Neuronal stem cell (in vitro differentiated cells): Measurements from ENCODE around the gene ARHGAP18.

Experiments
- DNase-seq: peaks from one replicate; pipeline ENCODE4 v3.0.0-alpha.2; 2013; ENCODE audit warnings: low spot score
- H2AFZ ChIP-seq: one replicate; pipeline ENCODE4 v1.6.1; 2013; ENCODE audit warnings: mild to moderate bottlenecking, low read length, inconsistent platforms
- H2AK5ac ChIP-seq: 2 replicates; pipeline ENCODE4 v1.6.1; 2013; ENCODE audit warnings: low read depth, mild to moderate bottlenecking, inconsistent platforms, low read length, moderate library complexity, mixed read lengths
- H2BK120ac ChIP-seq: 2 replicates; pipeline ENCODE4 v1.6.1; 2013; ENCODE audit warnings: low read depth, mild to moderate bottlenecking, inconsistent platforms, low read length, moderate library complexity, mixed read lengths
- H2BK12ac ChIP-seq: one replicate; pipeline ENCODE4 v1.6.1; 2013; ENCODE audit warnings: low read length, inconsistent platforms
- H2BK15ac ChIP-seq: 2 replicates; pipeline ENCODE4 v1.6.1; 2013; ENCODE audit warnings: mild to moderate bottlenecking, low read length, inconsistent platforms, mixed read lengths
- H2BK5ac ChIP-seq: one replicate; pipeline ENCODE4 v1.6.1; 2013; ENCODE audit warnings: inconsistent platforms, mild to moderate bottlenecking, low read length, moderate library complexity
- H3K14ac ChIP-seq: one replicate; pipeline ENCODE4 v1.6.1; 2013; ENCODE audit warnings: low read length, inconsistent platforms
- H3K18ac ChIP-seq: 2 replicates; pipeline ENCODE4 v1.6.1; 2013; ENCODE audit warnings: low read length, inconsistent platforms
- H3K23ac ChIP-seq: 2 replicates; pipeline ENCODE4 v1.6.1; 2013; ENCODE audit warnings: low read depth, mild to moderate bottlenecking, mixed read lengths, low read length, inconsistent platforms; ENCODE audit not compliant: poor library complexity
- H3K27ac ChIP-seq: replicated peaks from 3 replicates; pipeline ENCODE4 v1.5.1; 2013; ENCODE audit warnings: low read length, inconsistent platforms
- H3K27me3 ChIP-seq, 3 experiments: 2 replicates each; pipeline ENCODE4 v1.6.1; 2013; ENCODE audit warnings: low read length in 3 of 3, mild to moderate bottlenecking in 2 of 3, inconsistent platforms in 1 of 3, low read depth in 1 of 3, mixed read lengths in 1 of 3, moderate library complexity in 1 of 3; ENCODE audit not compliant: control insufficient read depth in 3 of 3, insufficient read depth in 3 of 3
- H3K36me3 ChIP-seq, 2 donors: replicated peaks in 1 of 2; 2 replicates each; pipeline ENCODE4 v1.6.1; 2013; ENCODE audit warnings: low read length in 2 of 2; ENCODE audit not compliant: control insufficient read depth in 2 of 2, insufficient read depth in 2 of 2
- H3K4ac ChIP-seq: 2 replicates; pipeline ENCODE4 v1.6.1; 2013; ENCODE audit warnings: inconsistent platforms, mild to moderate bottlenecking, low read length, moderate library complexity
- H3K4me1 ChIP-seq, 2 donors: 1 replicate in 1 of 2; 2 replicates in 1 of 2; pipeline ENCODE4 v1.6.1; 2013; ENCODE audit warnings: low read length in 2 of 2, low read depth in 1 of 2; ENCODE audit not compliant: control insufficient read depth in 2 of 2, insufficient read depth in 1 of 2
- H3K4me2 ChIP-seq: one replicate; pipeline ENCODE4 v1.6.1; 2013; ENCODE audit warnings: mild to moderate bottlenecking, low read length, inconsistent platforms; ENCODE audit not compliant: insufficient read depth, poor library complexity, severe bottlenecking
- H3K4me3 ChIP-seq, 2 donors: 2 replicates each; pipeline ENCODE4 v1.5.1; 2013; ENCODE audit warnings: low read length in 2 of 2, mild to moderate bottlenecking in 2 of 2, inconsistent platforms in 1 of 2, moderate library complexity in 1 of 2
- H3K79me1 ChIP-seq: one replicate; pipeline ENCODE4 v1.6.1; 2013; ENCODE audit warnings: low read depth, mild to moderate bottlenecking, inconsistent platforms, low read length, moderate library complexity
- H3K9ac ChIP-seq: one replicate; pipeline ENCODE4 v1.6.1; 2013; ENCODE audit warnings: mild to moderate bottlenecking, low read depth, low read length, inconsistent platforms; ENCODE audit not compliant: poor library complexity
- H3K9me3 ChIP-seq, 2 donors: replicated peaks in 1 of 2; 2 replicates each; pipeline versions ENCODE3 to v1.6.1; 2013; ENCODE audit warnings: low read length in 2 of 2, mild to moderate bottlenecking in 2 of 2, inconsistent platforms in 1 of 2, low read depth in 1 of 2, mixed read lengths in 1 of 2, moderate library complexity in 1 of 2; ENCODE audit not compliant: control insufficient read depth in 2 of 2, insufficient read depth in 1 of 2
- H4K8ac ChIP-seq: one replicate; pipeline ENCODE4 v1.6.1; 2013; ENCODE audit warnings: low read depth, mild to moderate bottlenecking, inconsistent platforms, low read length, moderate library complexity
- H4K91ac ChIP-seq: one replicate; pipeline ENCODE4 v1.6.1; 2013; ENCODE audit warnings: low read length, low read depth, mild to moderate bottlenecking, inconsistent platforms; ENCODE audit not compliant: poor library complexity
- whole genome bisulfite sequencing, 2 donors: extraction: QIAGEN DNeasy Blood & Tissue Kit; methylation state at CpG; one replicate each; pipeline ENCODE4 v1.1.7; 2013; ENCODE audit warnings: missing lambda C conversion rate in 2 of 2, mixed read lengths in 1 of 2; ENCODE audit not compliant: insufficient read length in 2 of 2, insufficient replicate concordance in 1 of 2; ENCODE audit errors: extremely low coverage in 2 of 2; 5-methylcytosine and 5-hydroxymethylcytosine counted together

The ARHGAP18 gene

DNA sequence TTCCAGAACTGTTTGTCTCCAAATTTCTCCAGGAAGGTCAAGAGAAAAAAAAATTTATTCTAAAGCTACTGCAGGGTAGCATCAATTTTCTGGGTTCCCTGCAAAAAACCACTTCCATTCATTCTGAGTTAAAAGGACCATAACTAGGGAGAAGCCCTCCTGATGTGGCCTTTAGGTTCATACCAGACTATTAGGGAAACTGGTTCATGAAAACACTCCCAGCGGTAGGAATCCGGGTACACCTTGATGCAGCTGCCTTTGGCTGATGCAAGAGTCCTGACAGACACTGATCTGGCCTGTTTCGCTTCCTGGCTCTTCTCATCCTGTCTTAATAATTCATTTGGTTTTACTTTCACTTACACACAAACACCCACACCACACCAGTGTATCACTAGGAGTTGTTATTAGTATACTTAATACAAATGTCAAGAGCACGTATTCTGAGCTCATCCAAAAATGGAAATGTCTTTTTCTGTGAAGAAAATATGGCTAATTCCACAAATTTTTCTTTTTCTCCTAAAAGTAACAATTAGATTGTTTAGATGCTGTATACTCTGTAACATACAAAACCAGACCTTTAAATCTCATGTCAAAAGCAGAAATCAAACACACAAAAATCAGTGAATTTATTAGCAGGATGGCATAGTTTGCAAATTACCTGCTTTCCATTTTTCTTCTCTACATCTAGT is 38.4 kb upstream of the ARHGAP18 start:
- Histone ChIP-seq H3K27ac (no peak overlapping the region), H3K18ac (no peak overlapping the region), H3K9ac (no peak overlapping the region), H4K8ac (no peak overlapping the region), H3K79me1 (no peaks in the 10 kb centered on the region), H4K91ac (no peak overlapping the region), H2BK12ac (no peak overlapping the region), H3K36me3 (no peaks in the 10 kb centered on the region), H3K9me3 (no peaks in the 10 kb centered on the region), H2BK120ac (no peak overlapping the region), H3K4me1 (peaks cover 3 to 9% of the 10 kb centered on the region in 2 donors), H2BK5ac (no peak overlapping the region), H2BK15ac (no peak overlapping the region), H3K27me3 (no peaks in the 10 kb centered on the region), H3K14ac (no peak overlapping the region), H3K4me3 (no peak overlapping the region), H3K4me2 (no peak overlapping the region), H2AK5ac (no peak overlapping the region), H3K4ac (no peak overlapping the region), H3K23ac (no peak overlapping the region), H2AFZ (peak overlapping the region; percentile 5)
- WGBS, 2 donors, result no CpG with 5 or more reads among the region's 4 CpGs
- DNase-seq, result no peak

DNA sequence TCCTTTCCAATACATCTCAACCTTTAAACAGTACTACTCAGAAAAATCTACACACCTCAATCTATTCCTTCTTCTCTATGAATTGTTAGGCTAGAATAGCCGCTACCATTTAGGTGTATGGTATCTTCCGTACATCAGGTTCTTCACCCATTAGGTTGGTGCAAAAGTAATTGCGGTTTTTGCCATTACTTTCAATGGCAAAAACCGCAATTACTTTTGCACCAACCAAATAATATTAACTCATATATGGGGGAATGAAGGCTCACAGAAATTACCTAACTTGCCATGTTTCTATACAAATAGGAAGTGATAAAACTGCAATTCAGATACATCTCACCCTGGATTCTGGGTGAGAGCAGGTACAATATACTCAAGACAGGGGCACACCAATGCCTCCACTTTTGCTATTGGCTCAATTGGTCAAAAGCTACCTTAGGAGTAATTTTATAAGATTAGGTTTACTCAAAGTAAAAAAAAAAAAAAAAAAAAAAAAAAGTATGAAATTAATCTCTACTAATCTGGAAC is 37.7 kb upstream of the ARHGAP18 start:
- no peak overlapping the region for H3K9ac ChIP-seq
- H3K23ac ChIP-seq, result no peak overlapping the region
- H3K4ac ChIP-seq, result no peak overlapping the region
- H3K9me3 ChIP-seq, result no peaks in the 10 kb centered on the region
- H3K4me3 ChIP-seq, result no peak overlapping the region
- no peak overlapping the region for H2AK5ac ChIP-seq
- peaks cover 3 to 9% of the 10 kb centered on the region in 2 donors for H3K4me1 ChIP-seq
- no CpG with 5 or more reads among the region's 4 CpGs for WGBS, 2 donors
- no peak overlapping the region for H2AFZ ChIP-seq
- no peak overlapping the region for H3K27ac ChIP-seq
- H2BK120ac ChIP-seq, result no peak overlapping the region
- no peaks in the 10 kb centered on the region for H3K27me3 ChIP-seq
- no peak overlapping the region for H4K91ac ChIP-seq
- no peak overlapping the region for H2BK15ac ChIP-seq
- H3K14ac ChIP-seq, result no peak overlapping the region
- no peaks in the 10 kb centered on the region for H3K79me1 ChIP-seq
- DNase-seq, result no peak
- no peaks in the 10 kb centered on the region for H3K36me3 ChIP-seq
- no peak overlapping the region for H3K4me2 ChIP-seq
- no peak overlapping the region for H2BK12ac ChIP-seq
- H4K8ac ChIP-seq, result no peak overlapping the region
- no peak overlapping the region for H3K18ac ChIP-seq
- H2BK5ac ChIP-seq, result no peak overlapping the region

DNA sequence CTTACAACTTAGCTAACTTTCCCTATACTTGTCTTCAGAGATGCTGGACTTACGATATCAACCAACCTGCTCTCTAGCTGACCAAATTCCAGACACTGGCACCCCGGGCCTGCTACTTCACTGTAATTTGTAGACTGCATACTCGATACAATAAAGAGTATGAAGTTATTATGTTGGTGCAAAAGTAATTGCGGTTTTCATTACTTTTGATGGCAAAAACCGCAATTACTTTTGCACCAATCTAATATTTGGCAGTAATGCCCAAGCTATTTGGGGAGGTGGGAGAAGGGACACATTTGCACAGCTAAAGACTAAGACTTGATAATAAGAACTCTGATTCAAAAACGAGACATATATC is 34.9 kb upstream of the ARHGAP18 start:
- Histone ChIP-seq H3K27me3 (no peaks in the 10 kb centered on the region), H2AFZ (peak overlapping the region; percentile 76), H3K27ac (no peak overlapping the region), H2BK12ac (no peak overlapping the region), H3K4me2 (no peak overlapping the region), H3K4ac (no peak overlapping the region), H3K14ac (no peak overlapping the region), H3K4me3 (no peak overlapping the region), H4K91ac (no peak overlapping the region), H4K8ac (no peak overlapping the region), H3K4me1 (peaks cover 3 to 9% of the 10 kb centered on the region in 2 donors), H3K36me3 (no peaks in the 10 kb centered on the region), H2BK120ac (no peak overlapping the region), H3K23ac (no peak overlapping the region), H2BK15ac (no peak overlapping the region), H3K9me3 (no peaks in the 10 kb centered on the region), H3K9ac (no peak overlapping the region), H3K79me1 (no peaks in the 10 kb centered on the region), H2BK5ac (no peak overlapping the region), H3K18ac (no peak overlapping the region), H2AK5ac (no peak overlapping the region)
- WGBS, 2 donors, result no CpG with 5 or more reads among the region's 6 CpGs
- no peak for DNase-seq

DNA sequence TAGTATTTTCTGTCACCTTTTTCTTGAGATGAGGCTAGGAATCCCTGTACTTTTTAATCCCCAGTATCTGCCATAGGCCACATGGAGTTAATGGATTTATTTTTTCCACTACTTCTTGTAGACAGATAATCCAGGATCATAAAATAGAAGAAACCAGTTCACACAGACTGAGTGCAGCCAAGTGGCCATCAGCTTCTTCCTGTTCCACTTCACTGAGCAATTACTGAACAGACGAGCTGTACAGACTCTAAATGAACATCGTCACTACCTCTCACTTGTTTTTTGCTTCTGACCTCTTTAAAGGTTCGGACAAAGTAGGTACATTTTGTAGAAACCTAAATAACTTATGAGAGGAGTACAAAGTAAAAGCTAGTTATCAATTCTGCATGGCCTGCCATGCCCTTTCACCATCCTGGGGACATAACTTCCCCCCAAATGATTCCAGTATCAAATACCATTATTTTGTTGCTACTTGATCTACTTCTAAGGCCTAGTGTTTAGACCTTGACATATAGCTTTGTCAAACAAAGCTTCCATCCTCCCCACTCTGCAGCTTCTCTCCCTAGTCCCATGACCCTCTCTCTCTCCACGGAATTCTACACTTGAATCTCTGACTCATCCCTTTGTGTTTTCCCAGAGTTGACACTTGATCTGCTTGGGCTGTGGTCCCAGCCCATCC is 34.4 kb upstream of the ARHGAP18 start:
- H3K9me3 ChIP-seq, result no peaks in the 10 kb centered on the region
- H2AK5ac ChIP-seq, result no peak overlapping the region
- peak overlapping the region in 1 of 2 donors; percentile 3 for H3K4me3 ChIP-seq
- H2BK5ac ChIP-seq, result no peak overlapping the region
- peaks cover 3 to 9% of the 10 kb centered on the region in 2 donors for H3K4me1 ChIP-seq
- H4K91ac ChIP-seq, result no peak overlapping the region
- H3K4ac ChIP-seq, result no peak overlapping the region
- no peak overlapping the region for H3K27ac ChIP-seq
- no peak overlapping the region for H3K9ac ChIP-seq
- no peaks in the 10 kb centered on the region for H3K27me3 ChIP-seq
- H4K8ac ChIP-seq, result no peak overlapping the region
- H2BK120ac ChIP-seq, result no peak overlapping the region
- H3K79me1 ChIP-seq, result no peaks in the 10 kb centered on the region
- H3K4me2 ChIP-seq, result no peak overlapping the region
- DNase-seq, result no peak
- no peak overlapping the region for H2BK12ac ChIP-seq
- peak overlapping the region; percentile 76 for H2AFZ ChIP-seq
- no peak overlapping the region for H3K18ac ChIP-seq
- no peak overlapping the region for H3K23ac ChIP-seq
- no CpG with 5 or more reads among the region's 4 CpGs for WGBS, 2 donors
- H3K14ac ChIP-seq, result no peak overlapping the region
- no peak overlapping the region for H2BK15ac ChIP-seq
- H3K36me3 ChIP-seq, result no peaks in the 10 kb centered on the region
